Measurements from ENCODE around the gene GAS2L2.

- TF ChIP-seq EZH2 (IDR thresholded peaks at IDR 0.05; ENCODE audit: borderline replicate concordance, insufficient read depth, low read depth, low read length, poor library complexity, severe bottlenecking), result no peak
- TF ChIP-seq, protein P1, sequence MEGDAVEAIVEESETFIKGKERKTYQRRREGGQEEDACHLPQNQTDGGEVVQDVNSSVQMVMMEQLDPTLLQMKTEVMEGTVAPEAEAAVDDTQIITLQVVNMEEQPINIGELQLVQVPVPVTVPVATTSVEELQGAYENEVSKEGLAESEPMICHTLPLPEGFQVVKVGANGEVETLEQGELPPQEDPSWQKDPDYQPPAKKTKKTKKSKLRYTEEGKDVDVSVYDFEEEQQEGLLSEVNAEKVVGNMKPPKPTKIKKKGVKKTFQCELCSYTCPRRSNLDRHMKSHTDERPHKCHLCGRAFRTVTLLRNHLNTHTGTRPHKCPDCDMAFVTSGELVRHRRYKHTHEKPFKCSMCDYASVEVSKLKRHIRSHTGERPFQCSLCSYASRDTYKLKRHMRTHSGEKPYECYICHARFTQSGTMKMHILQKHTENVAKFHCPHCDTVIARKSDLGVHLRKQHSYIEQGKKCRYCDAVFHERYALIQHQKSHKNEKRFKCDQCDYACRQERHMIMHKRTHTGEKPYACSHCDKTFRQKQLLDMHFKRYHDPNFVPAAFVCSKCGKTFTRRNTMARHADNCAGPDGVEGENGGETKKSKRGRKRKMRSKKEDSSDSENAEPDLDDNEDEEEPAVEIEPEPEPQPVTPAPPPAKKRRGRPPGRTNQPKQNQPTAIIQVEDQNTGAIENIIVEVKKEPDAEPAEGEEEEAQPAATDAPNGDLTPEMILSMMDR (IDR thresholded peaks at IDR 0.05), result no peak
Measured at GRCh38 chr17:35790841-35791240, 37.8 kb upstream of the GAS2L2 start.
